GM21447 (cell line): ENCODE results near the gene KIZ.
A peak's percentile ranks its signal among the peaks of the same experiment; 100 is the strongest.

ENCODE experiments used
- ATAC-seq: cut with Tn5 transposase; IDR thresholded peaks from one replicate; pipeline ENCODE4 v1.9.1; 2021; ENCODE audit not compliant: unreplicated experiment

KIZ gene

DNA sequence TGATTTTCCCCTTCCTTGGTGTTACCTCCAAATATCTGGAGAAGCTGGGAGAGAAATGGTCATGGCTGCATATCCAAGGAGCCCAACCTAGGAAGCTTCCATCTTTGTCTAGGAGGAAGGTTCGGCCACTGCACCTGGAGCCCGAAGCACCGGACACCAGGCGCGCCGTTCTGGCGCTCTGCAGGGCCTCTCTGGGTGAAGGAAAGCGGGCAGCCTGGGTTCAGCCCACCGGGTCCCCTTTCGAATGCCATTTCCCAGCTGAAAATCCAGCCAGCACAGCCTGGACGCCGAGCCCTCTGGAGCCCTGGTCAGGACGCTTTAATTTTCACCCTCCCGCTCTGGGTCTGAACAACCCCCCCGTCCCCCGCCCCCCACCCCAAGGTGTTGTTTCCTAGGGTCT, 21.0 kb upstream of the KIZ start:
- ATAC-seq: no peak

DNA sequence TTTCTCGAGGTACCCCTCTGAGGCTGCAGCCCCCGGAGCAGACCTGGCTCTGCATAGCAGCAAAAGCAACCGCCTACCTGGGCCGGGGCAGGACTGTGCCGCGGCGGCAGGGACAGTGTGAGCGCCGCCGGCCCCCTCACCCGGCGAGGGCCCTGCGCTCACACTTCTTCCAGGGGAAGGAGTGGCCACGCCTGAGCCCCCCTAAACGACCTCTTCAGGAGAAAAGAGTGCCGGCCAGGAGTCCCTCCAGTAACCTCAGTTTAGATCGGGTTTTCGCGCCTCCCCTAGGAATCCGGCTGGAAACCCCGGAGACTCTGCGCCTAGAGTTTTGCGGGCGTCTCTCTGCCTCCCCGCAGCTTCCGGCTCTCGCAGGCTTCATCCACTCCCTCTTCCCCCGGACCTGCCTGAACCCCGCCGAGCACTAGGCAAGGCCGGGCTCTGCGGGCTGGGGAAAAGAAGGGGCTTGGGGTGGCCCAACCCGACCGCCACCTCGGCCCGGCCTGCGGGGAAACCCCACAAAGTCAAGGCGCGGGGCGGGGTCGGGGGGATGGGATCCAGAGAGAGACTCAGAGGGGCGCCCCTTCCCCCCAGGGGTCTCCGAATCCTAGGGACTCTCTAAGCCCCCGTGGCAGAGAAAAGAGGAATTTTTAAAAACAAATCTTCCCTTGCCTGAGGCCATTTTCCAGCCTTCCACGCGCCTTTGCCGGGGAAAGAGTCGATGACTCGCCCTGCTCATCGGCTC, 20.3 kb upstream of the KIZ start:
- no peak for ATAC-seq

- ATAC-seq: no peak
These were observed 19.5 kb upstream of the KIZ start, which contains the start of gene LINC00237 for GRCh38 chr20:21106171-21107017. Gene LINC00237 (minus strand): TSS chr20:21106358.

DNA sequence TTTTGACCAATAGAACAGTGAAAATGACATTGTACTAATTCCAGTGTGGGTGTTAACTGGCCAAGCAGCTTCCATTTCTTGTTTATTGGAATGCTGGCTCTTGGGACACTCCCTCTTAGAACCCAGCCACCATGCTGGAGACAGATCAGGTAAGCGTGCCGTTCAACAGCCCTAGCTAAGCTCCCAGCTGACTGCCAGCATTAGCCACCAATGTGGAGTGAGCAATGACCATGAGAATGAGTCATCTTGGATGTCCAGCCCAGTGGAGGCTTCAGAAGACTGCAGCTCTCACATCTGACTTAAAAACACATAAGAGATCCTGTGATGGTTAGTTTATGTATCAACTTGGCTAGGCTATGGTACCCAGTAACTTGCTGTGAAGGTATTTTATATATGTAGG, 16.7 kb upstream of the KIZ start:
- no peak for ATAC-seq

DNA sequence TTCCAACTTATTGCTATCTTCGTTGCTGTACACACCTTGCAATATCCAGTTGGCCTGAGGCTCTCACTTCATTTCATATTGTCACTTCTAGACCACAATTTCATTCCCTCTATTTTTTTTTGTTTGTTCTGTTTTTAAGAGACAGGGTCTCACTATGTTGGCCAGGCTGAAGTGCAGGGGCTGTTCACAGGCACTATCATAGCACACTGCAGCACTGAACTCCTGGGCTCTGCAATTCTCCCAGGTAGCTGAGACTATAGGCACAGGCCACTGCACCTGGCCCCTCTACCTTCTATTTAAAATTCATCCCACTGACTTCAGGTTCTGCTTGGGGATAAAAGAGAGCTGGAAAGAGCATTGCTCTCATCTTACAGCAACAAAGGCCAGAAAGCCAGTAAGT, 15.1 kb upstream of the KIZ start:
- ATAC-seq: no peak

GRCh38 chr20:21111416-21111815, 14.5 kb upstream of the KIZ start:
- no peak for ATAC-seq

DNA sequence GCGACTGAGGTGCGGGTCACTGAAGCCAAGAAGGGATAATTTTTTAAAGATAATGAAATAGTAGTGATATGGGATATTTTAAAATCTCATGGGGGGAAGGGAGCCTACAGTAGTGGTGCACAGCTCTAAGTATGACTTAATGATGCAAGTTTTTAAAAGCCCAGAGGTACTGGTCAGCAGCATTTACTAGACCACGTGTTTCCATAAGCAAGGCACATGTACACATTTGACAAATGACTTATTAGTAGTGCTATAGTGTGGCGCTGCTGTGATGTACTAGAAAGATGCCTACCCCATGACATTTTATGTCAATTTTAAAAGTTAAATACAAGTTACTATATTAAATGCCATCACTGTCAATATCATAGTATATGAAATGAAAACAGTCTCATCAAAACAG, 12.2 kb upstream of the KIZ start:
- no peak for ATAC-seq

DNA sequence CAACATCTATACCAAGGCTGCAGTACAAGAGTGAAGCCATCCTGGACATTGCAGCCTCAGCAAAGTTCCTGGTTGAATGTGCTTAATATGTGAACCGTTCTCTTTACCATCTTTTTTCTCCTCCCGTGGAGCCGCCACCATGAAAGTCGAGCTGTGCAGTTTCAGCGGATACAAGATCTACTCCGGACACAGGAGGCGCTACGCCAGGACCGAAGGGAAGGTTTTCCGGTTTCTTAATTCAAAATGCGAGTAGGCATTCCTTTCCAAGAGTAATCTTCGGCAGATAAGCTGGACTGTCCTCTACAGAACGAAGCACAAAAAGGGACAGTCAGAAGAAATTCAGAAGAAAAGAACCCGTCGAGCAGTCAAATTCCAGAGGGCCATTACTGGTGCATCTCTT, 11.3 kb upstream of the KIZ start:
- no peak for ATAC-seq

- no peak for ATAC-seq
These were observed 8.4 kb upstream of the KIZ start for GRCh38 chr20:21117521-21117920.

- ATAC-seq: no peak
These were observed 7.7 kb upstream of the KIZ start for GRCh38 chr20:21118138-21118537.

- ATAC-seq: no peak
These were observed 7.1 kb upstream of the KIZ start for GRCh38 chr20:21118782-21119181.

- ATAC-seq: no peak
These were observed 1.7 kb upstream of the KIZ start for GRCh38 chr20:21124190-21124589.

GRCh38 chr20:21125072-21125848, 622 bp upstream of the KIZ start:
- ATAC-seq: peak; percentile 23

DNA sequence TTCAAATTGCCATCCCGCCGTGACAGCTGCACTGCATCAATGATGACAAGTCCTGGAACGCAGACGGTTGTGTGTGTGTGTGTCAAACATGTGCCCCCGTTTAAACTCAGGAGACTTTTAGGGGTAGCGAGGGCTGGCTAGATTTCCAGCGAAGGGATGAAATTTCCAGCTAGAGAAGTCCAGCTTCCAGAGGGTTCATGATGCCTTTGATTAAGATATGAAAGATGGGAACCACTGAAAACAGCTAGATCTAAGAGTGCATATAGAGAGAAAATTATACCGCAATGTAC, 644 bp downstream of the KIZ start:
- no peak for ATAC-seq

DNA sequence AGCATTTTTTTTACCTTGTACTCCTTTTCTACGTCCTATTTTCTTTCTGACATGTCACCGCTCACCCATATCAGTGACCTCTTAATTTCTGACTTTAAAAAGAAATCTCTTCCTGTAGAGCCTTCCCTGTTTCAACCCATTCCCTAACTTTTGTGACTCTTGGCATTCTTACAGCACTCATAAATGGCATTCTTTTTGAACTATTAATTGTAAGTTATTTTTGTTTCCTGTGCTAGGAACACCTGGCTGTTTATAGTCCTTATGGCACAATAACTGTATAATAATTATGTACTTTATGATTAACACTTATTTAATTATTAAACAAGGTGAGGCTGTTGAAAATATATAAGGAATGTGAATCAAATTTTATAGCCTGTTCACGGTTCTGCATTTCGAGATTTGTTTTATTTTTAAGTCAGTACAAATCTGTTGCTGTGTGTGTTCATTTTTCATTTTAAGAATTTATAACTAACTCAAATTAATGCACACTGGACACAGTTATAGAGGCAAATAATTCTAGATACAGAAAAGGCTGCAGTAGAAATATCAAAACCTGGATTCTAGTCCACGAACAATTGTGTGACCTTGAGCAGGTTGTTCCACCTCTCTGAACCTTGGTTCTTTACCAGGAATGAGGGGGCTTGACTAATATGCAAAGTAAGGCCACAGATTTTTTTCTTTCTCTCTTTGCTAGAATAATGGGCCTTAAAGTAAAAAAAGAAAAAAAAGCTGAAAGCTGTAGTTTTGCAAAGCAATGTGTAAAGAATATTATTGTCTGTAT, 1.5 kb downstream of the KIZ start:
- ATAC-seq: no peak

- no peak for ATAC-seq
These were observed 4.0 kb downstream of the KIZ start for GRCh38 chr20:21129861-21130260.

DNA sequence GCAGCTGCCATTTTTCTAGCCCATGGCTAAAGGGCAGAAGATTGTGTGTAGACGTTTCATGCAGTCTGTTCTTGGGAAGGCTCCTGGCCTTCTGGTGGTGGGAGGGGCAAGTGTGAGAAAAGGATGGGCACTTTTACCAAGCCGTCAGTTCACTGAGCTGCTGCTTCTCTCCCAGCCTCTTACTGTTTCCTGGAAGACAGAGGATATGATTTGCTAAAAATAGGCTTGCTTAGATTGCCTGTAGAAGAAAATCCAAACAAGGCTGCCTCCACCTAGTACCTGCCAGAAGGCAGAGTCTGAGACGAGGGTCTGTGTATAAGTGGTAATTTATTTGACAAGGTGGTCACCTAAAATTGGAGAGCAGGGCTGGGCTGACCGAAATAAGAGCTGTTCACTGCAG, 7.5 kb downstream of the KIZ start:
- no peak for ATAC-seq

GRCh38 chr20:21133917-21134622, 8.2 kb downstream of the KIZ start:
- no peak for ATAC-seq

GRCh38 chr20:21134883-21135493, 9.1 kb downstream of the KIZ start:
- no peak for ATAC-seq
